HepG2 (cell line): ENCODE results near the gene ZNF444. TPM values are rescaled to one million over a fixed set of nuclear protein-coding genes. Genes with fewer than 3 reads are reported as not detected.

ENCODE experiments used
- CENPX ChIP-seq: sonication (generic); formaldehyde crosslinking; IDR thresholded peaks from 2 replicates; pipeline ENCODE4 v1.9.0; 2021; ENCODE audit warnings: mild to moderate bottlenecking, missing genetic modification reagents, moderate library complexity
- GABPB1 ChIP-seq: IDR thresholded peaks from 2 replicates; pipeline ENCODE4 v1.6.1; 2016; ENCODE audit warnings: mild to moderate bottlenecking, missing genetic modification reagents, moderate library complexity, missing compliant biosample characterization
- JUNB ChIP-seq: sonication (generic); formaldehyde crosslinking; IDR thresholded peaks from 2 replicates; pipeline ENCODE4 v1.8.0; 2022; ENCODE audit warnings: missing genetic modification reagents, mild to moderate bottlenecking, borderline replicate concordance
- MZF1 ChIP-seq: sonication (generic); formaldehyde crosslinking; IDR thresholded peaks from 2 replicates; pipeline ENCODE4 v1.8.1; 2023; ENCODE audit warnings: mild to moderate bottlenecking, missing genetic modification reagents, borderline replicate concordance
- NRL ChIP-seq: sonication (generic); formaldehyde crosslinking; IDR thresholded peaks from 2 replicates; pipeline ENCODE4 v1.5.0; 2020; ENCODE audit warnings: missing genetic modification reagents, mild to moderate bottlenecking, moderate library complexity, borderline replicate concordance
- POLR2AphosphoS5 ChIP-seq: IDR thresholded peaks from 2 replicates; pipeline ENCODE4 v1.6.1; 2012; ENCODE audit warnings: low read depth, low read length
- ZFY ChIP-seq: sonication (generic); formaldehyde crosslinking; IDR thresholded peaks from 2 replicates; pipeline ENCODE4 v1.4.0; 2020; ENCODE audit warnings: missing genetic modification reagents
- ZNF143 ChIP-seq: sonication (generic); formaldehyde crosslinking; IDR thresholded peaks from 2 replicates; pipeline ENCODE4 v1.4.0; 2020; ENCODE audit warnings: missing genetic modification reagents
- ZNF552 ChIP-seq: sonication (generic); formaldehyde crosslinking; IDR thresholded peaks from 2 replicates; pipeline ENCODE4 v1.9.0; 2022; ENCODE audit warnings: missing genetic modification reagents, mild to moderate bottlenecking, borderline replicate concordance
- polyA plus RNA-seq, 8 experiments: library from polyadenylated mRNA; depleted of rRNA in 3 of 8; stranded (reverse) in 7 of 8; unstranded in 1 of 8; fragments of >200 nt; fragmentation: Illumina TruSeq in 4 of 8; extraction: Trizol in 4 of 8; gene quantifications; 2 replicates each; pipeline versions ENCODE4 v1.2.1 to v1.2.3, GENCODE V29; 2011 to 2016; ENCODE audit warnings: low read depth in 4 of 8, missing spikeins in 1 of 8, mixed read lengths in 1 of 8; ENCODE audit not compliant: insufficient read depth in 1 of 8
- total RNA-seq, 5 experiments: library from RNA; depleted of rRNA; stranded (reverse); fragments of >200 nt; fragmentation: Illumina TruSeq; extraction: Trizol; gene quantifications; 2 replicates each; pipeline ENCODE4 v1.2.3, GENCODE V29; 2016; ENCODE audit warnings: low read depth in 1 of 5
- TF ChIP-seq, protein P1 (sequence below): IDR thresholded peaks from 2 replicates; pipeline ENCODE4 v1.6.1; 2016; ENCODE audit warnings: low read depth
- TF ChIP-seq, protein P2 (sequence below): sonication (generic); formaldehyde crosslinking; IDR thresholded peaks from 2 replicates; pipeline ENCODE4 v1.4.0; 2020; ENCODE audit warnings: missing genetic modification reagents
- TF ChIP-seq, protein P3 (sequence below): IDR thresholded peaks from 2 replicates; pipeline ENCODE4 v1.4.0; 2020; ENCODE audit warnings: mild to moderate bottlenecking, missing genetic modification reagents
- TF ChIP-seq, protein P4 (sequence below): sonication (generic); formaldehyde crosslinking; IDR thresholded peaks from 2 replicates; pipeline ENCODE4 v1.4.0; 2020; ENCODE audit warnings: mild to moderate bottlenecking, missing genetic modification reagents
- TF ChIP-seq, protein P5 (sequence below): IDR thresholded peaks from 2 replicates; pipeline ENCODE4 v1.6.1; 2016; ENCODE audit warnings: missing compliant biosample characterization, missing genetic modification reagents, borderline replicate concordance
- TF ChIP-seq, protein P6 (sequence below): sonication (generic); formaldehyde crosslinking; IDR thresholded peaks from 2 replicates; pipeline ENCODE4 v1.4.0; 2020; ENCODE audit warnings: missing genetic modification reagents

Gene ZNF444
- total and polyA plus RNA-seq, 2 of the 13 experiments (the other 11 are each of a cell fraction or from before 2014, with no cell fraction given) = 27.4 to 30.3 TPM

DNA sequence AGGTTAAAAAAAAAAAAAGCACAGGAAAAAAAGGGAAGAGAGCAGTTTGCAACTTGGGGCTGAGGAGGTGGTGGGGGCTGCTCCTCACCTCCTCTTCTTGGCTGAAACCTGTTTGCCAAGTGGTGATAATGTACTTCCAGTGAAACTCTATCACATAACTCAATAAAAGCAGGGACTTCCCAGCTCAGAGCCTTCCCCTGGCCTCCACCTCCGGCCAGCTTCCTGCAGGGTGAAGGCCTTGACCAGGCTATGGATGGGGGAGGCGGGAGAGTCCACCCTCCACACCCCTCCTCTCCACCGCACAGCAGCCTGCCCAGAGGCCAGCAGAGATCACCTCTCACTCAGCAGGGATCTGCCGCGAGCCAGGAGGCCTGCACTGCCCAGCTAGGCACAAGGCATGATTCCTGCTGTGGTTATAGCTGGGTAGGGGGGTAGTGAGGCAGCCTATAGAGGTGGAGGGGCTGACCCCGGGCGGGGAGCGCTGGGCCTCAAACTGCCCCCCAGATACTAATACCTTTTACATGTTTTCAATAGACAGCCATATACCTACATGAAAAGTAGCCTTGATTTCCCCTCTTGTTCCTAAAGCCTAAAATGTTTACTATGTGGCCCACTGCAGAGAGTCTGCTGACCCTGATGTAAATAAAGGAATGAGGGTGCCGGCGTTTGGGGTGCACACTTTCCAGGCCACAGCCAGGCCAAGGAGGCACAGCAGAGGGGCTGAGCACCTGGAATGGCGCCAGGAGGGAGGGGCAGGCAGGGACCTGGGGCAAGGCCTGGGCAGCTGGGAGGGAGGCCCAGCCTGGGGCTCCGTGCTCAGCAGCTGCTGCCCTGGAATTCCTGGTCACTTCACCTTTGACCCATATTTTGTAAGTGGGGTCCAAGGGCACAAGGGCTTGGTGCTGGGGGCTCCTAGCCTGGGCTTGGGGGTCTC is 30.3 kb upstream of the ZNF444 start (continued):
- TF ChIP-seq, protein P1, sequence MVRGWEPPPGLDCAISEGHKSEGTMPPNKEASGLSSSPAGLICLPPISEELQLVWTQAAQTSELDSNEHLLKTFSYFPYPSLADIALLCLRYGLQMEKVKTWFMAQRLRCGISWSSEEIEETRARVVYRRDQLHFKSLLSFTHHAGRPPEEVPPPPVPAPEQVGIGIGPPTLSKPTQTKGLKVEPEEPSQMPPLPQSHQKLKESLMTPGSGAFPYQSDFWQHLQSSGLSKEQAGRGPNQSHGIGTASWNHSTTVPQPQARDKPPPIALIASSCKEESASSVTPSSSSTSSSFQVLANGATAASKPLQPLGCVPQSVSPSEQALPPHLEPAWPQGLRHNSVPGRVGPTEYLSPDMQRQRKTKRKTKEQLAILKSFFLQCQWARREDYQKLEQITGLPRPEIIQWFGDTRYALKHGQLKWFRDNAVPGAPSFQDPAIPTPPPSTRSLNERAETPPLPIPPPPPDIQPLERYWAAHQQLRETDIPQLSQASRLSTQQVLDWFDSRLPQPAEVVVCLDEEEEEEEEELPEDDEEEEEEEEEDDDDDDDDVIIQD (CRISPR knock-in tag) = peak; percentile 64; the same call in 1 of the 2 replicates
- TF ChIP-seq NRL (CRISPR knock-in tag) (0 out of 2 replicates have a peak, but pooled peaks have one; percentile 2), JUNB (CRISPR knock-in tag) (no peak), ZFY (CRISPR knock-in tag) (peak; percentile 61), CENPX (CRISPR knock-in tag) (no peak), MZF1 (no peak), ZNF552 (no peak), POLR2AphosphoS5 (peak; percentile 47; the same call in 1 of the 2 replicates), ZNF143 (CRISPR knock-in tag) (no peak), GABPB1 (CRISPR knock-in tag) (peak; percentile 55)
- TF ChIP-seq, protein P2, sequence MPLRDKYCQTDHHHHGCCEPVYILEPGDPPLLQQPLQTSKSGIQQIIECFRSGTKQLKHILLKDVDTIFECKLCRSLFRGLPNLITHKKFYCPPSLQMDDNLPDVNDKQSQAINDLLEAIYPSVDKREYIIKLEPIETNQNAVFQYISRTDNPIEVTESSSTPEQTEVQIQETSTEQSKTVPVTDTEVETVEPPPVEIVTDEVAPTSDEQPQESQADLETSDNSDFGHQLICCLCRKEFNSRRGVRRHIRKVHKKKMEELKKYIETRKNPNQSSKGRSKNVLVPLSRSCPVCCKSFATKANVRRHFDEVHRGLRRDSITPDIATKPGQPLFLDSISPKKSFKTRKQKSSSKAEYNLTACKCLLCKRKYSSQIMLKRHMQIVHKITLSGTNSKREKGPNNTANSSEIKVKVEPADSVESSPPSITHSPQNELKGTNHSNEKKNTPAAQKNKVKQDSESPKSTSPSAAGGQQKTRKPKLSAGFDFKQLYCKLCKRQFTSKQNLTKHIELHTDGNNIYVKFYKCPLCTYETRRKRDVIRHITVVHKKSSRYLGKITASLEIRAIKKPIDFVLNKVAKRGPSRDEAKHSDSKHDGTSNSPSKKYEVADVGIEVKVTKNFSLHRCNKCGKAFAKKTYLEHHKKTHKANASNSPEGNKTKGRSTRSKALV = 0 out of 2 replicates have a peak, but pooled peaks have one; percentile 31
- TF ChIP-seq, protein P3, sequence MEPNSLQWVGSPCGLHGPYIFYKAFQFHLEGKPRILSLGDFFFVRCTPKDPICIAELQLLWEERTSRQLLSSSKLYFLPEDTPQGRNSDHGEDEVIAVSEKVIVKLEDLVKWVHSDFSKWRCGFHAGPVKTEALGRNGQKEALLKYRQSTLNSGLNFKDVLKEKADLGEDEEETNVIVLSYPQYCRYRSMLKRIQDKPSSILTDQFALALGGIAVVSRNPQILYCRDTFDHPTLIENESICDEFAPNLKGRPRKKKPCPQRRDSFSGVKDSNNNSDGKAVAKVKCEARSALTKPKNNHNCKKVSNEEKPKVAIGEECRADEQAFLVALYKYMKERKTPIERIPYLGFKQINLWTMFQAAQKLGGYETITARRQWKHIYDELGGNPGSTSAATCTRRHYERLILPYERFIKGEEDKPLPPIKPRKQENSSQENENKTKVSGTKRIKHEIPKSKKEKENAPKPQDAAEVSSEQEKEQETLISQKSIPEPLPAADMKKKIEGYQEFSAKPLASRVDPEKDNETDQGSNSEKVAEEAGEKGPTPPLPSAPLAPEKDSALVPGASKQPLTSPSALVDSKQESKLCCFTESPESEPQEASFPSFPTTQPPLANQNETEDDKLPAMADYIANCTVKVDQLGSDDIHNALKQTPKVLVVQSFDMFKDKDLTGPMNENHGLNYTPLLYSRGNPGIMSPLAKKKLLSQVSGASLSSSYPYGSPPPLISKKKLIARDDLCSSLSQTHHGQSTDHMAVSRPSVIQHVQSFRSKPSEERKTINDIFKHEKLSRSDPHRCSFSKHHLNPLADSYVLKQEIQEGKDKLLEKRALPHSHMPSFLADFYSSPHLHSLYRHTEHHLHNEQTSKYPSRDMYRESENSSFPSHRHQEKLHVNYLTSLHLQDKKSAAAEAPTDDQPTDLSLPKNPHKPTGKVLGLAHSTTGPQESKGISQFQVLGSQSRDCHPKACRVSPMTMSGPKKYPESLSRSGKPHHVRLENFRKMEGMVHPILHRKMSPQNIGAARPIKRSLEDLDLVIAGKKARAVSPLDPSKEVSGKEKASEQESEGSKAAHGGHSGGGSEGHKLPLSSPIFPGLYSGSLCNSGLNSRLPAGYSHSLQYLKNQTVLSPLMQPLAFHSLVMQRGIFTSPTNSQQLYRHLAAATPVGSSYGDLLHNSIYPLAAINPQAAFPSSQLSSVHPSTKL (CRISPR knock-in tag) = peak; percentile 71
- TF ChIP-seq, protein P4, sequence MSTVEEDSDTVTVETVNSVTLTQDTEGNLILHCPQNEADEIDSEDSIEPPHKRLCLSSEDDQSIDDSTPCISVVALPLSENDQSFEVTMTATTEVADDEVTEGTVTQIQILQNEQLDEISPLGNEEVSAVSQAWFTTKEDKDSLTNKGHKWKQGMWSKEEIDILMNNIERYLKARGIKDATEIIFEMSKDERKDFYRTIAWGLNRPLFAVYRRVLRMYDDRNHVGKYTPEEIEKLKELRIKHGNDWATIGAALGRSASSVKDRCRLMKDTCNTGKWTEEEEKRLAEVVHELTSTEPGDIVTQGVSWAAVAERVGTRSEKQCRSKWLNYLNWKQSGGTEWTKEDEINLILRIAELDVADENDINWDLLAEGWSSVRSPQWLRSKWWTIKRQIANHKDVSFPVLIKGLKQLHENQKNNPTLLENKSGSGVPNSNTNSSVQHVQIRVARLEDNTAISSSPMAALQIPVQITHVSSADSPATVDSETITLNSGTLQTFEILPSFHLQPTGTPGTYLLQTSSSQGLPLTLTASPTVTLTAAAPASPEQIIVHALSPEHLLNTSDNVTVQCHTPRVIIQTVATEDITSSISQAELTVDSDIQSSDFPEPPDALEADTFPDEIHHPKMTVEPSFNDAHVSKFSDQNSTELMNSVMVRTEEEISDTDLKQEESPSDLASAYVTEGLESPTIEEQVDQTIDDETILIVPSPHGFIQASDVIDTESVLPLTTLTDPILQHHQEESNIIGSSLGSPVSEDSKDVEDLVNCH (CRISPR knock-in tag) = no peak
- TF ChIP-seq, protein P5, sequence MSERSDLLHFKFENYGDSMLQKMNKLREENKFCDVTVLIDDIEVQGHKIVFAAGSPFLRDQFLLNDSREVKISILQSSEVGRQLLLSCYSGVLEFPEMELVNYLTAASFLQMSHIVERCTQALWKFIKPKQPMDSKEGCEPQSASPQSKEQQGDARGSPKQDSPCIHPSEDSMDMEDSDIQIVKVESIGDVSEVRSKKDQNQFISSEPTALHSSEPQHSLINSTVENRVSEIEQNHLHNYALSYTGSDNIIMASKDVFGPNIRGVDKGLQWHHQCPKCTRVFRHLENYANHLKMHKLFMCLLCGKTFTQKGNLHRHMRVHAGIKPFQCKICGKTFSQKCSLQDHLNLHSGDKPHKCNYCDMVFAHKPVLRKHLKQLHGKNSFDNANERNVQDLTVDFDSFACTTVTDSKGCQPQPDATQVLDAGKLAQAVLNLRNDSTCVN (CRISPR knock-in tag) = no peak
- TF ChIP-seq, protein P6, sequence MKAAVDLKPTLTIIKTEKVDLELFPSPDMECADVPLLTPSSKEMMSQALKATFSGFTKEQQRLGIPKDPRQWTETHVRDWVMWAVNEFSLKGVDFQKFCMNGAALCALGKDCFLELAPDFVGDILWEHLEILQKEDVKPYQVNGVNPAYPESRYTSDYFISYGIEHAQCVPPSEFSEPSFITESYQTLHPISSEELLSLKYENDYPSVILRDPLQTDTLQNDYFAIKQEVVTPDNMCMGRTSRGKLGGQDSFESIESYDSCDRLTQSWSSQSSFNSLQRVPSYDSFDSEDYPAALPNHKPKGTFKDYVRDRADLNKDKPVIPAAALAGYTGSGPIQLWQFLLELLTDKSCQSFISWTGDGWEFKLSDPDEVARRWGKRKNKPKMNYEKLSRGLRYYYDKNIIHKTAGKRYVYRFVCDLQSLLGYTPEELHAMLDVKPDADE (CRISPR knock-in tag) = no peak
